ENCODE results near the gene CCDC63. TPM values are rescaled to one million over a fixed set of nuclear protein-coding genes. Genes with fewer than 3 reads are reported as not detected.
"Not testable (repeated sequence)": the region's sequence is repeated elsewhere in the genome, so short reads cannot be mapped to it uniquely, and the experiment has no call there.

Gene CCDC63
- total and polyA plus RNA-seq, 2 donors (not counting 1 experiment from before 2014, with no cell fraction given), result not detected

- no peak overlapping the region for H3K27ac ChIP-seq (ENCODE audit: insufficient read depth, low read length)
- H3K79me2 ChIP-seq (ENCODE audit: control insufficient read depth, insufficient read depth, low read length), result no peaks in the 10 kb centered on the region
Measured at GRCh38 chr12:110856542-110856941, 9.8 kb downstream of the CCDC63 start.

GRCh38 chr12:110857528-110857927 is 10.7 kb downstream of the CCDC63 start:
- H3K9ac ChIP-seq (ENCODE audit: insufficient read depth, low read length), result no peak overlapping the region
- no peak overlapping the region for H3K27ac ChIP-seq (ENCODE audit: insufficient read depth, low read length)
- H3K27me3 ChIP-seq (ENCODE audit: control insufficient read depth, insufficient read depth, low read length), result no peaks in the 10 kb centered on the region
- no peaks in the 10 kb centered on the region for H3K4me1 ChIP-seq (ENCODE audit: control insufficient read depth, extremely low read depth, insufficient read depth, low read length)
- H3K4me3 ChIP-seq (replicated peaks in 1 of 4; ENCODE audit: control extremely low read depth in 1 of 4, insufficient read depth in 1 of 4, low read depth in 3 of 4, low read length in 4 of 4), result no peak overlapping the region
- H2AFZ ChIP-seq (ENCODE audit: low read length), result no peak overlapping the region
- DNase-seq (ENCODE audit: low read depth in 2 of 2), result no peak
- no peak for TF ChIP-seq CTCF (conservative IDR thresholded peaks at IDR 0.05 in 1 of 2, IDR thresholded peaks at IDR 0.05 in 1 of 2; ENCODE audit: low read depth in 1 of 2, low read length in 2 of 2)
- no peak for TF ChIP-seq EZH2 (IDR thresholded peaks at IDR 0.05; ENCODE audit: low read length, missing control alignments)
- H4K20me1 ChIP-seq (ENCODE audit: control insufficient read depth, extremely low read depth, insufficient read depth, low read length), result no peaks in the 10 kb centered on the region
- H3K4me2 ChIP-seq (ENCODE audit: extremely low read depth, insufficient read depth, low read length), result no peak overlapping the region
- H3K79me2 ChIP-seq (ENCODE audit: control insufficient read depth, insufficient read depth, low read length), result no peaks in the 10 kb centered on the region
- H3K9me3 ChIP-seq (ENCODE audit: control insufficient read depth, insufficient read depth, low read depth, low read length), result no peaks in the 10 kb centered on the region
- no peaks in the 10 kb centered on the region for H3K36me3 ChIP-seq (ENCODE audit: control insufficient read depth, insufficient read depth, low read length)

More at GRCh38 chr12:110856542-110856941, 9.8 kb downstream of the CCDC63 start:
- H3K4me2 ChIP-seq (ENCODE audit: extremely low read depth, insufficient read depth, low read length), result no peak overlapping the region
- H3K9me3 ChIP-seq (ENCODE audit: control insufficient read depth, insufficient read depth, low read depth, low read length), result no peaks in the 10 kb centered on the region
- no peaks in the 10 kb centered on the region for H3K36me3 ChIP-seq (ENCODE audit: control insufficient read depth, insufficient read depth, low read length)
- H3K4me3 ChIP-seq (replicated peaks in 1 of 4; ENCODE audit: control extremely low read depth in 1 of 4, insufficient read depth in 1 of 4, low read depth in 3 of 4, low read length in 4 of 4), result no peak overlapping the region
- DNase-seq (ENCODE audit: low read depth in 2 of 2), result no peak
- no peaks in the 10 kb centered on the region for H4K20me1 ChIP-seq (ENCODE audit: control insufficient read depth, extremely low read depth, insufficient read depth, low read length)
- H3K27me3 ChIP-seq (ENCODE audit: control insufficient read depth, insufficient read depth, low read length), result no peaks in the 10 kb centered on the region
- H2AFZ ChIP-seq (ENCODE audit: low read length), result no peak overlapping the region
- H3K9ac ChIP-seq (ENCODE audit: insufficient read depth, low read length), result no peak overlapping the region
- TF ChIP-seq CTCF (conservative IDR thresholded peaks at IDR 0.05 in 1 of 2, IDR thresholded peaks at IDR 0.05 in 1 of 2; ENCODE audit: low read depth in 1 of 2, low read length in 2 of 2), result no peak
- TF ChIP-seq EZH2 (IDR thresholded peaks at IDR 0.05; ENCODE audit: low read length, missing control alignments), result no peak
- H3K4me1 ChIP-seq (ENCODE audit: control insufficient read depth, extremely low read depth, insufficient read depth, low read length), result no peaks in the 10 kb centered on the region

- H4K20me1 ChIP-seq (ENCODE audit: control insufficient read depth, extremely low read depth, insufficient read depth, low read length); H3K79me2 ChIP-seq (ENCODE audit: control insufficient read depth, insufficient read depth, low read length); H3K9me3 ChIP-seq (ENCODE audit: control insufficient read depth, insufficient read depth, low read depth, low read length); H2AFZ ChIP-seq (ENCODE audit: low read length); H3K9ac ChIP-seq (ENCODE audit: insufficient read depth, low read length); H3K27me3 ChIP-seq (ENCODE audit: control insufficient read depth, insufficient read depth, low read length); DNase-seq (ENCODE audit: low read depth in 2 of 2); H3K36me3 ChIP-seq (ENCODE audit: control insufficient read depth, insufficient read depth, low read length); H3K27ac ChIP-seq (ENCODE audit: insufficient read depth, low read length); H3K4me3 ChIP-seq (replicated peaks in 1 of 4; ENCODE audit: control extremely low read depth in 1 of 4, insufficient read depth in 1 of 4, low read depth in 3 of 4, low read length in 4 of 4); H3K4me2 ChIP-seq (ENCODE audit: extremely low read depth, insufficient read depth, low read length); H3K4me1 ChIP-seq (ENCODE audit: control insufficient read depth, extremely low read depth, insufficient read depth, low read length): not testable (repeated sequence)
Measured at GRCh38 chr12:110857954-110858353, 11.2 kb downstream of the CCDC63 start.

Measured in fibroblast of lung (primary cell).